Measurements from ENCODE around the gene P2RY11.

P2RY11 gene, protein sequence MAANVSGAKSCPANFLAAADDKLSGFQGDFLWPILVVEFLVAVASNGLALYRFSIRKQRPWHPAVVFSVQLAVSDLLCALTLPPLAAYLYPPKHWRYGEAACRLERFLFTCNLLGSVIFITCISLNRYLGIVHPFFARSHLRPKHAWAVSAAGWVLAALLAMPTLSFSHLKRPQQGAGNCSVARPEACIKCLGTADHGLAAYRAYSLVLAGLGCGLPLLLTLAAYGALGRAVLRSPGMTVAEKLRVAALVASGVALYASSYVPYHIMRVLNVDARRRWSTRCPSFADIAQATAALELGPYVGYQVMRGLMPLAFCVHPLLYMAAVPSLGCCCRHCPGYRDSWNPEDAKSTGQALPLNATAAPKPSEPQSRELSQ

DNA sequence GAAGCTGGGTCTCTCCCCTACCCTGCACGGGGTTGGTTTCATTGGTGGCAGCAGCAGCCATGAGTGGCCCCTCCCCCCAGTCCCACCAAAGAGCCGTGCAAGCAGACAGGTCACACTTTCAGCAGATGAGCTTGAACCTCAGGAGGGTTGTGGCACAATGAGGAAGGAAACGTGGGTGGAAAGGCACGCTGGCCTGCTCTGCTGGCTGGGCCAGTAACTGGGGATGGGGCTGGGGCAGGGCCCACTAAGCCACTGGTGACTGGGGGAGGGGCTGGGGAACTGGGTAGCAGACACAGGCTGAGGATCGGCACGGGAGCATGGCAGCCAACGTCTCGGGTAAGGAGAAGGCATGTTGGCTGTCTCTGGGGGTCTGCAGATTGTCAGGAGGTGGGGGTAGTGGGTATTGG, at the start of gene P2RY11:
TSS of gene P2RY11 (plus strand) at position 289 of the 407 bp plus-strand sequence. CDS start at position 318, 29 bp downstream.
- DNase-seq (ENCODE audit: low read depth in 4 of 4, low spot score in 1 of 4), result no peak

DNA sequence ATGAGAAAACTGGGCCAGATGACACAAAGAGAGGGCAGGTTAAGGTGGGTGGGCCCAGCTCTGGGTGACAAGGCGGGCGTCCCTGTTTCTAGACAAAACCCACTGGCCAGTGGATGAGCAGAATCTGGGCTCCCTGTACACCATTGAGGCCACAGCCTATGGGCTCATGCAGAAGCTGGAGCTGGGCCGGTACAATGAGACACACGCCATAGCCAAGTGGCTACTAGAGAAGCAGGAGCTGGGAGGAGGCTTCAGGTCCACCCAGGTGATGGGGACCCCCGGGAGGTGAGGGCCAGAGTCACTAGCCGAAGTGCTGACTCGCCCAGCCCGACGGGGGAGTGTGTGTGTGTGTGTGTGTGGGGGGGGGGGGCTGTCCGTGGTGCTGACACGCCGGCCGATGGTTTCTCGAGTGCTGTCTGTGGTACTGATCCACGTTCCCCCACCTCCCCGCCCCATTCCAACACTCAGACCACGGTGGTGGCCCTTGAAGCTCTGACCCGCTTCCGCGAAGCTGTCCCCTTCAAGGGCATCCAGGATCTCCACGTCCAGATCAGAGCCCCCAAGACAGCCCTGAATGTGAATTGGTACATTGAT, 49.7 kb upstream of the P2RY11 start:
- DNase-seq (ENCODE audit: low read depth in 4 of 4, low spot score in 1 of 4), result no peak

DNA sequence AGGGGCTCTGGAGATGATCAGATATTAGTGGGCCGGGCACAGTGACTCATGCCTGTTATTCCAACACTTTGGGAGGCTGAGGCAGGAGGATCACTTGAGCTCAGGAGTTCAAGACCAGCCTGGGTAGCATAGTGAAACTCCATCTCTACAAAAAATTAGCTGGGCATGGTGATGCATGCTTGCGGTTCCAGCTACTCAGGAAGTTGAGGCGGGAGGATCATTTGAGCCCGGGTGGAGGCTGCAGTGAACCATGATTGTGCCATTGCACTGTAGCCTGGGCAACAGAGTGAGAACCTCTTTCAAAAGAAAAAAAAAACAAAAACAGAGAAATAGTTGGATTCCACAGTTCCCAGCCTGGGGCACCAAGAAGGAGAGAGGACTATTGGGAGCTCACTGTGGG, 43.3 kb upstream of the P2RY11 start:
- no peak for DNase-seq (ENCODE audit: low read depth in 4 of 4, low spot score in 1 of 4)

DNA sequence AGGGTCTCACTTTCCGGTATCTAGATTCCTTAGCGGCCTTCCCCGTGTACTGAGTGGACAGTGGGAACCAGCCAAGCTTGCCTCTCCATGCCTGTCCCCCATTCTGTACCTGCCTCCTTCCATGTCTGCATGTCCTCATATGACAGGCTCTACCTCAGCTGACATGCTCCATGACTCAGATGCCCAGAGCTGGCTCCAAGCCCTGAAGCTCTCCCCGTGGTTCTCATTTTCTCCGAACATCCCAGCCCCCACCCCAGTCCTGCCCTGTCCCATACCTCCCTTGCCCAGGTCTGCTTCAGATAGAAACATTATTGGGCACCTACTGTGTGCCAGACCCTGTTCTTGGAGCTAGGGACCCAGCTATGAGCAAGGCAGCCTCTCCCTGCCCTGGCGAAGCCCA, 42.4 kb upstream of the P2RY11 start:
- no peak for DNase-seq (ENCODE audit: low read depth in 4 of 4, low spot score in 1 of 4)

DNA sequence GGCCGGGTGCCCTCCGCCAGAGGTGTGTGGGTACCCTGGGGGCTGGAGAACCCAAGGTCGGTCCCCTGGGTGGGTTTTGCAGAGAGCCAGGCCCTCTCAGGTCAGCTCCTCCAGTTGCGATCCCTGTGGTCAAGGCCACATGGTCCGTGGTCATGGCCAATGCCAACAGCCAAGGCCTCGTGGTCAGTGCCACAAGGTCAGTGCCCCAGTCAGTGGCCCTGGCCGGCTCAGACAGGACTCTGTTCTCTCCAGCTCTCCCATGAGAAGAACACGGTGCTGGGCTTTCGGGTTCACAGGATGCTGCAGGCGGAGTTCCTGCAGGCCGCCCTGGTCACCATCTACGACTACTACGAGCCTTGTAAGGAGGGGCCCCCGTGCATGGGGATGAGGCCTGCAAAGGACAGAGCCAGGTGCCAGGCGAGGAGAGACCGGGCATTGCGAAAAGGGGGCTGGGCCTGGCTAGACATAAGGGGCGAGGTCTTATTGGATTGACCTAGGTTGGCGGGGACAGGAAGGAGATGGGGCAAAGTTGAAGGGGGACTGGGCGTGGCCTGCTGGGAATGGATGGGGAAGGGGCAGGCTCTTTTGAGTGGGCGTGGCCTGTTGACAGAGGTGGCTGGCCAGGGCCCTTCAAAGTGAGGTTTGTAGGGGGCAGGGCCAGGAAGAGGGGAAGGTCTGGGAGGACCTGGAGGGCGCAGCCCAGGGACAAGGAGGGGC, 40.6 kb upstream of the P2RY11 start:
- no peak for DNase-seq (ENCODE audit: low read depth in 4 of 4, low spot score in 1 of 4)

DNA sequence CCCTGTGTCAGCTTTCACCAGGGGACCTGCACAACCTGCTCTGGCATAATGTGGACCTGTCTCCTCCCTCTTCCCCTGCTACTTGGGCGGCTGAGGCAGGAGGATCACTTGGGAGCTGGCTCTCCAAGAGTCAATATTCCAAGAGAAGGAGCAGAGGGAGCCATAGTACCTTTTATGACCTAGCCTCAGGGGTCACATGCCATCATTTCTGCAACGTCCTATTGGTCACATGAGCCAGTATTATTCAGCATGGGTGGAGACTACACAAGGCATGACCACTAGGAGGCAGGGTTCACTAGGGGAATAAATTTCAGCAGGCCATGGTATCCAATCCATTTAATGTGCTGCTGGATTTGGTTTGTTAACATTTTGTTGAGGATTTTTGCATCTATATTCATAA, 37.3 kb upstream of the P2RY11 start:
- DNase-seq (ENCODE audit: low read depth in 4 of 4, low spot score in 1 of 4), result peak in 1 of 4 experiments; percentile 33

DNA sequence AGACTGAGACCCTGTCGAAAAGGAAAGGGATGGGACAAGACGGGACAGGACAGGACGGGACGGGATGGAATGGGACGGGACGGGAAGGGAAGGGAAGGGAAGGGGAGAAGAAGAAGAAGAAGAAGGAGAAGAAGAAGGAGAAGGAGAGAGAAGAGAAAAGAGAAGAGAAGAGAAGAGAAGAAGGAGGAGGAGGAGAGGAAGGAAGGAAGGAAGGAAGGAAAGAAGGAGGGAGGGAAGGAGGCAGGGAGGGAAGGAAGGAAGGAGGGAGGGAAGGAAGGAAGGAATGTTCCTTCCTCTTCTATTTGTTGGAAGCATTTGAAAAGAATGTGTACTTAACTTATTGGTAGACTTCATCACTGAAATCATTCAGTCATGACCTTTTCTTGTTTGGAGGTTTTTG, 35.0 kb upstream of the P2RY11 start:
- DNase-seq (ENCODE audit: low read depth in 4 of 4, low spot score in 1 of 4), result no peak

DNA sequence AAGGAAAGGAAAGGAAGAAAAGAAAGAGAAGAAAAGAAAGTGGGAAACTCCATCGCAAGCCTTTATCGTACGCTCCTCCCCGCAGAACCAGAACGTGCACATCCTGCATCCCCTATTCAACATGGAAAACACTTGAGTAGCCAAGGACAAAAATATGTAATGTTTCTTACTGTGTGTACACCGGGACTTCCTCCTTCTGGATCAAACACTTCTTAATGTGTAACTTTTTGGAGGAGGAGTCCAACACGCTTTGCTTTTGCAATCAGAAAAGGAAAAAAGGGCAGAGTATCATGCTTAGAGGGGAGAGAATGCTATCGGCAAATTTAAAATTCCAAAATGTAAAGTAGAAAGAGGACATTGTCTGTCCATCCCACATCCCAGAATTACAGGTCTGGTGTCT, 33.2 kb upstream of the P2RY11 start:
- no peak for DNase-seq (ENCODE audit: low read depth in 4 of 4, low spot score in 1 of 4)

DNA sequence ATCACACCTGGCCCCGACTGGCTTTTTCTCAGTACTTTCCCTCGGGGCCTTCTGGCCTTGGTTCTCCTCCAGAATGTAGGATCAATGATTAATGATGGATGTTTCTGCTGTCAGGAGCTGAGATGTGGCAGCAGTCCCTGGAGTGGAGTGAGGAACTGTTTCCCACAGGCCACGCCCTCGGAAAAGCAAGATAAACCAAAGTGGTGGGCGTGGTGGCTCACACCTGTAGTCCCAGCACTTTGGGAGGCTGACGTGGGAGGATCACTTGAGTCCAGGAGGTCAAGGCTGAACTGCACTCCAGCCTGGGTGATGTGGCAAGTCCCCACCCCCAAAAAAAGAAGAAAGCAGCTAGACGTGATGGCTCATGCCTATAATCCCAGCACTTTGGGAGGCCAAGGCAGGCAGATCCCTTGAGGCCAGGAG, 32.5 kb upstream of the P2RY11 start:
- no peak for DNase-seq (ENCODE audit: low read depth in 4 of 4, low spot score in 1 of 4)

DNA sequence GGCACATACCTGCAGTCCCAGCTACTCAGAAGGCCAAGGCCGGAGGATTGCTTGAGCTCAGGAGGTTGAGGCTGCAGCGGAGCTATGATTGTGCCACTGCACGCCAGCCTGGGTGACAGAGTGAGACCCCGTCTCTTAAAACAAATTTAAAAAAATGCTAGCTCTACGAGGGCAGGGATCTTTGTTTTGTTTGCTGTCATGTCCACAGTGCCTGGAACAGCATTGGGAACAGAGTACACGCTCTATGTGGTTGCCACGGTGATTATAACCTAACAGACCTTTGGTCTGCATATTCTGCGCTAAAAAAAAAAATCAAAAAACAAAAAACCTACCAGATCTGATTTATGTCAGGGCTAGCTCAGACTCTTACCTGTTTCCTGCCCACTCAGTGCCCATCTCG, 27.6 kb upstream of the P2RY11 start:
- DNase-seq (ENCODE audit: low read depth in 4 of 4, low spot score in 1 of 4), result no peak

DNA sequence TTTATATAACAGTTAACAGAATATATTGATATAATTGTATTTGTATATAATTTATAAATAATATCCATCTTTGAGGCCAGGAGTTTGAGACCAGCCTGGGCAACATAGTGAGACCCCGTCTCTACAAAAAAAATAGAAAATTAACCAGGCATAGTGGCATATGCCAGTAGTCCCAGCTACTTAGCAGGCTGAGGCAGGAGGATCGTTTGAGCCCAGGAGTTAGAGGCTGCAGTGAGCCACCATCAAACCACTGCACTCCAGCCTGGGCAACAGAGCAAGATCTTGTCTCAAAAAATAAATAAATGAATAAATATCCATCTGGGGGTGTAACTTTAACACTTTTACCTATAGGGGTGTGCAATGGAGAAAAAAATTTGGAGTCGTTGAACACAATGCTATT, 26.7 kb upstream of the P2RY11 start:
- no peak for DNase-seq (ENCODE audit: low read depth in 4 of 4, low spot score in 1 of 4)

DNA sequence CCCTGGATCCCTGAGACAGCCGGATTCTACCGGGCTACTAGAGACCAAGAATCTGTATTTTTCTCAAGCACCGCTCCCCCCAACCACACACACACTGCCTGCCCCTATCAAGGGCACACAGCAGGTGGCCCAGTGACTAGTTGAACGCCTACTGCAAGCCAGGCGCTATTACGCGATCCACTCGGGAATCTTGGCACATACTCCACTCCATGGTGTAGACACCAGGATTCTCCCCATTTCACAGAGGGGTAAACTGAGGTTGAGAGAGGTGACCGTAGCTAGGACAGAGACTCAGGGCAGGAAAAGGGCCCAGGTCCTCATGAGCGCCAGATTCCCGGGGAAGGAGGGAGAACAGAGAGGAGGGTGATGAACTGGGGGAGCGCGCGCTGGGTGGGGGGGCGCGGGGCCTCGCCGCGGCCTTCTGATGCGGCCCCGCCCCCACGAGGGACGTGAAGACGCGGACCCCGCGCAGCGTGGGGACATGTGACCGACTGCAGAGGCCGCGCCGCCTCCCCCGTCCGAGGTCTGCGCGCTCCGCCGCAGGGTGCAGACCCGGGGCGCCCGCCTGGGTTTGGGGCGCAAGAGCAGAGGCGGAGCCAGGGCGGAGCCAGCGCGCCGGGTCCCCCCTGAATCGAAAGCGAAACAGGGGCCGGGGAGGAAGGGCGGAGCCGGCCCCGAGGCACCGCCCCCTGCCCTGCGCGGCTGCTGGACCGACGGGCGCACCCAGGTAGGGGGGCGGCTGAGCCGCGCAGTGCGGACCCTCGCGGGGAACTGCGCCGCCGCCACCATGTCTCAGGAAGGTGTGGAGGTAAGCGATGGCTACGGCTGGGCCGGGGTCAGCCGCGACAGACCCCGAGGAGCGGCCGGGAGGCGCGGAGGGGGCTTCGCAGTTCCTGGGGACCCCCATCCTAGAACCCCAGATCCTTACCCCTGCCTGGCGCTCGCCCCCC, 25.6 kb upstream of the P2RY11 start, which contains the start of gene SHFL:
TSS of gene SHFL (plus strand) at position 677 of the 950 bp plus-strand sequence. CDS start at position 788, 111 bp downstream.
- DNase-seq (ENCODE audit: low read depth in 4 of 4, low spot score in 1 of 4), result peak in 3 of 4 experiments; percentile 57 to 72 (median 66)

DNA sequence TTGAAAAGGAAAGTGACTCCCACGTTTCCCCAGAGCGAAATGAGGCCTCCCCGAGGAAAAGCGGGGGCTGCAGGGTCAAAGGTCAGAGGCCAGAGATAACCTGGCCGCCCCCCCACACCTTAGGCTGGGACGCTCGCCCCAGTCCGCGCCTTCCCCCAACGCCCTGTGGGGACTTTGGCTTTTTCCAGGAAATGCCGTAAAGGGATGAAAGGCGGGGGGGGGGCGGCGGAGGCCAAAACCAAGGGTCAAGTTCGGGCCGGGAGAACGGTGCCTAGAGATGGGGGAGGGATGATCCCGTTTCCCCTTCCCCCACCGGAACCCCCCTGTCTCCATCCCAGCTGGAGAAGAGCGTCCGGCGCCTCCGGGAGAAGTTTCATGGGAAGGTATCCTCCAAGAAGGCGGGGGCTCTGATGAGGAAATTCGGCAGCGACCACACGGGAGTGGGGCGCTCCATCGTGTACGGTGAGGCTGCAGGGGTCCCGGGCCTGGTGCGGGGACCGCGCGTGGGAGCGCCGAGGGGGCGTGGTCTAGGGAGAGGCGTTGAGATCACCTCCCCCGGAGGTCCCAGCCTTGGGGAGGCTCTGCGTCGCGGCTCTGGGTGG, 24.8 kb upstream of the P2RY11 start:
- DNase-seq (ENCODE audit: low read depth in 4 of 4, low spot score in 1 of 4), result peak in 1 of 4 experiments; percentile 43

DNA sequence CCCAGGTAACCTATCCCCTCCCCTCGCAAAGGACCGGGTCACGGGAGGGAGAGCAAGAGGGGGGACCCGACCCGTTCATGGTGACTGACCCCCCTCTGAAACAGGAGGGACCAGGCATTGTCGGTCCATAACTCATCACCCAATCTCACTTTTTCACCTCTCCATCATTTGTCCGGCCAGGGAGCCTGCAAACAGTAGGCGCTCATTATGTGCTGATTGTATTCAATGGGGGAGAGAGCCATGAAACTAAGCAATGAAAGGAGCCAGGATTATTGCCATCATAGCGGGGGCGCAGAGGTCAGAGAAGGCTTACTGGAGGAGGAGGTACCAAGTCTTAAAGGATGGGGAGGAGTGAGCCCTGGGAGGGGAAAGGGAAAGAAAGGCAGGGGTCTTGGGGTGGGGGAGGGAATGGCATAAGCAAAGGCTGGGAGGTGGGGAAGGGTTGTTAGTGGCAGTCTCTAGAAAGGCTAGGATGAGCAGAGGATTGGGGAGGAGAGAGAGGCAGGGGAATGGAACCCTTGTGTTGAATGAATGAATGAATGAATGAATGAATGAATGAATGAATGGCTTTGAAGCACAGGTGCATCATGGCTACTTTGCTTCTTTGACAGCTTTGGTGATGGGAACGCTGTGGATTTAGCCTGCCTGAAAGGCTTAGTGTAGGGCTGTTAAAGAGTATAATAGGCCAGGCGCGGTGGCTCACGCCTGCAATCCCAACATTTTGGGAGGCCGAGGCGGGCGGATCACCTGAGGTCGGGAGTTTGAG, 24.0 kb upstream of the P2RY11 start:
- DNase-seq (ENCODE audit: low read depth in 4 of 4, low spot score in 1 of 4), result no peak

DNA sequence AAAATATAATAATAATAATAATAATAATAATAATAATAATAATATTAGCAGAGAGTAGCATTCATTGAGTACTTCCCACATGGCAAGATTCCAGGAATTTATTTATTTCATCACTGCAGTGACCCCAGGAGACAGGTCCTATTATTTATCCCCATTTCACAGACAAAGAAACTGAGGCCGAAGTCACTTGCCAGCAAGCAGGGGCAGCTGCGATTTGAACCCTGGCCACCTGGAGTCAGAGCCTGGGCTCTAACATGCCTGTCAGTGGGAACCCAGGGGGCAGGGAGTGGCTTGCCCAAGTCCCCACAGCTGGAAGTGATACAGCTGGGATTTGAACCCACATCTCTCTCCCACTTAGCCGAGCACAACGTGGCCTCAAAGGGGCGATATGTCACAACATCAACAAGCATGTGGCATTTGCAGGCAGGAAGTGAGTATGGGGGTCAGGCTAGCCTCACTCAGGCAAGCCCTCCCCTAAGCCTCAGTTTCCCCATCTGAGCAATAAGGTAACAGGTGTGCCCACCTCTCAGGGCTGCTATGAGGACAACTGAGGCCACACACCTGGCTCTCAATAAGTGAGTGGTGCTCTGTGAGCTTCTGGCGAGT, 22.4 kb upstream of the P2RY11 start:
- no peak for DNase-seq (ENCODE audit: low read depth in 4 of 4, low spot score in 1 of 4)

DNA sequence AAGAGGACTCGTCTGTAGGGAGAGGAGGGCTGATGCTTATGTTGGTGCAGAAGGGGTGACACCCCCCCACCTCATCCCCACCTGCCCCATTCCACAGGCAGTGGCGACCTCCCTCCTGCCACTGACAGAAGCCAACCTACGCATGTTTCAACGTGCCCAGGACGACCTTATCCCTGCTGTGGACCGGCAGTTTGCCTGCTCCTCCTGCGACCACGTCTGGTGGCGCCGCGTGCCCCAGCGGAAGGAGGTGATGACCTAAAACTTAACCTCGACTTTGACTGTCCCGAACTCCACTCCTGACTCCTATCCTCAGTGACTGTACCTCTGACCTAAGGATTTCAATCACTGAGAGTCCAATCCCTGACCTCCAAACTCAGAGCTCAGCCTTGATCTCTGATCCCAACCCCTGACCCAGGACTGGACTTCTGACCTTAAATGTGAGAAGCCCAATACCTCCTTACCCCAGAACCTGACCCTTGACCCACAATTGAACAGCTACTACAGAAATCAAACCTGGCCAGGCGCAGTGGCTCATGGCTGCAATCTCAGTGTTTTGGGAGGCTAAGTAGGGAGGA, 21.6 kb upstream of the P2RY11 start:
- no peak for DNase-seq (ENCODE audit: low read depth in 4 of 4, low spot score in 1 of 4)

DNA sequence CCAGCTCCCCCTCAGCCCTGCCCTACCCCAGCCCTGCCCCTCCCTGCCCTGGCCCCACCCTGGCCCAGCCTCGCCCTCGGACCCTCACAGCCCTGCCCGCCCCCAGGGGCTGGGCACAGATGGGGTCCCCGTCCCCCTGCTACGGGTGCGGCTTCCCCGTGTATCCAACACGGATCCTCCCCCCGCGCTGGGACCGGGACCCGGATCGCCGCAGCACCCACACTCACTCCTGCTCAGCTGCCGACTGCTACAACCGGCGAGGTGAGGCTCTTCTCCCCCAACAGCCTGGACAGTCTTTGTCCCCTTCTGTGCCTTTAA, 20.2 kb upstream of the P2RY11 start:
- no peak for DNase-seq (ENCODE audit: low read depth in 4 of 4, low spot score in 1 of 4)

DNA sequence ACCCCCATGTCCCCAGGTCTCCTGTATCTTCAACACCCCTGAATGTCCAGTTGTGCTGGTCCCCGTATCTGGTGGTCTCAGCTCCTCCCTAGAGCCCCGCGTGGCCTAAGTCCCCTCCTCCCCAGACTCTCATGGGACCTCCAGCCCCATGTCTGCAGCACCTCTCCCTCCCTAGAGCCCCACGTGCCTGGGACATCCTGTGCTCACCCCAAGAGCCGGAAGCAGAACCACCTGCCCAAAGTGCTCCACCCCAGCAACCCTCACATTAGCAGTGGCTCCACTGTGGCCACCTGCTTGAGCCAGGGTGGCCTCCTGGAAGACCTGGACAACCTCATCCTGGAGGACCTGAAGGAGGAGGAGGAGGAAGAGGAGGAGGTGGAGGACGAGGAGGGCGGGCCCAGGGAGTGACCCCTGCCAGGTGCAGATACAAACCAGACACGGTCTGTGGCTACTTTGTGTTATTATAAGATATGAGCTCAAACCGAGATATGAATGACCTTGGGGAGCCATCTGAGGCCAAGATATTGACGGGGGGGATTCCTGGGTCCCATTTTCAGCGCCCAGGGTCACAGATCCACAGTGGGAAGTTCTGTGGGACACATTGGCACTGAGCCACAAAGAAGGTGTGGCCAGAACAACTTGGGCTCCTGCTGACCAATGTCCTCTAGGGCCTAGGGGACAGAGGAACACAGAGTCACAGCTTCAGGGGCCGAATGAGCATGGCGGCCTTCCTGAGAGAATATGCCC, 19.4 kb upstream of the P2RY11 start:
- no peak for DNase-seq (ENCODE audit: low read depth in 4 of 4, low spot score in 1 of 4)
